Tibial nerve (tissue), 4 donors: Measurements from ENCODE around the gene APLP2.

Experiments used
- EP300 ChIP-seq, 2 donors: sonication (generic); formaldehyde crosslinking; IDR thresholded peaks; one replicate each; pipeline ENCODE4 v1.6.1; 2017; ENCODE audit warnings: antibody characterized with exemption in 2 of 2, mild to moderate bottlenecking in 1 of 2
- TF ChIP-seq, protein P1 (sequence below), 5 experiments: fragments of 200-600 bp in 3 of 5; fragments of 450-650 bp in 2 of 5; sonication (generic) in 3 of 5; IDR thresholded peaks; one replicate each; pipeline ENCODE4 v1.5.1; 2016 to 2019; ENCODE audit warnings: antibody characterized with exemption in 5 of 5, mild to moderate bottlenecking in 3 of 5, moderate library complexity in 2 of 5

DNA sequence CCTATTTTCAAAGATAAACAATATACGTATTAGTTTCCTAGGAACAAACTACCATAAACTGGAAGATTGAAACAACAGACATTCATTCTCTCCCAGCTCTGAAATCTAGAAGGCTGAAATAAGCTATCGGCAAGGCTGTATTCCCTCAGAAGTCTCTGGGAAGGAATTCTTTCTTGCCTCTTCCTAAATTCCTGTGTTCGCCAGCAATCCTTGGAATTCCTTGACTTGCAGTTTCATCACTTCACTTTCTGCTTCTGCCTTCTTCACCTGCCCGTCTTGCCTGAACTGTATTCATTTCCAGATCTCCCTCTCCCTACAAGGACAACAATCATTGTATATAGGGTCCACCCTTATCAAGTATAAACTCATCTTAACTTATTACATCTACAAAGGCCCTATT, 49.4 kb upstream of the APLP2 start:
- no peak for TF ChIP-seq EP300 (IDR thresholded peaks at IDR 0.05)
- TF ChIP-seq, protein P1, sequence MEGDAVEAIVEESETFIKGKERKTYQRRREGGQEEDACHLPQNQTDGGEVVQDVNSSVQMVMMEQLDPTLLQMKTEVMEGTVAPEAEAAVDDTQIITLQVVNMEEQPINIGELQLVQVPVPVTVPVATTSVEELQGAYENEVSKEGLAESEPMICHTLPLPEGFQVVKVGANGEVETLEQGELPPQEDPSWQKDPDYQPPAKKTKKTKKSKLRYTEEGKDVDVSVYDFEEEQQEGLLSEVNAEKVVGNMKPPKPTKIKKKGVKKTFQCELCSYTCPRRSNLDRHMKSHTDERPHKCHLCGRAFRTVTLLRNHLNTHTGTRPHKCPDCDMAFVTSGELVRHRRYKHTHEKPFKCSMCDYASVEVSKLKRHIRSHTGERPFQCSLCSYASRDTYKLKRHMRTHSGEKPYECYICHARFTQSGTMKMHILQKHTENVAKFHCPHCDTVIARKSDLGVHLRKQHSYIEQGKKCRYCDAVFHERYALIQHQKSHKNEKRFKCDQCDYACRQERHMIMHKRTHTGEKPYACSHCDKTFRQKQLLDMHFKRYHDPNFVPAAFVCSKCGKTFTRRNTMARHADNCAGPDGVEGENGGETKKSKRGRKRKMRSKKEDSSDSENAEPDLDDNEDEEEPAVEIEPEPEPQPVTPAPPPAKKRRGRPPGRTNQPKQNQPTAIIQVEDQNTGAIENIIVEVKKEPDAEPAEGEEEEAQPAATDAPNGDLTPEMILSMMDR (IDR thresholded peaks at IDR 0.05) = no peak
